Astrocyte of the spinal cord (primary cell): ENCODE measurements around the gene SAMD4A.
"Not testable (repeated sequence)": the region's sequence is repeated elsewhere in the genome, so short reads cannot be mapped to it uniquely, and the experiment has no call there.

Experiments used
- DNase-seq: peaks from one replicate; pipeline ENCODE4 v3.0.0; 2011; ENCODE audit warnings: low read depth, low spot score
- H3K4me3 ChIP-seq: 2 replicates; pipeline ENCODE4 v1.5.1; 2011; ENCODE audit warnings: low read depth, mild to moderate bottlenecking, low read length, moderate library complexity
- CTCF ChIP-seq: IDR thresholded peaks from 2 replicates; pipeline ENCODE4 v1.5.1; 2012; ENCODE audit warnings: low read depth, mild to moderate bottlenecking, low read length, inconsistent platforms
- in situ Hi-C: cut with HindIII; loops from 2 replicates; pipeline ENCODE4 v1.10.0; 2017; ENCODE audit warnings: low sequenced_read_pairs

The SAMD4A gene

GRCh38 chr14:54610051-54610977, 43.4 kb downstream of the SAMD4A start:
- H3K4me3 ChIP-seq: no peak overlapping the region
- DNase-seq: peak; percentile 52
- TF ChIP-seq CTCF: no peak
- in situ Hi-C loops: no loop called here

DNA sequence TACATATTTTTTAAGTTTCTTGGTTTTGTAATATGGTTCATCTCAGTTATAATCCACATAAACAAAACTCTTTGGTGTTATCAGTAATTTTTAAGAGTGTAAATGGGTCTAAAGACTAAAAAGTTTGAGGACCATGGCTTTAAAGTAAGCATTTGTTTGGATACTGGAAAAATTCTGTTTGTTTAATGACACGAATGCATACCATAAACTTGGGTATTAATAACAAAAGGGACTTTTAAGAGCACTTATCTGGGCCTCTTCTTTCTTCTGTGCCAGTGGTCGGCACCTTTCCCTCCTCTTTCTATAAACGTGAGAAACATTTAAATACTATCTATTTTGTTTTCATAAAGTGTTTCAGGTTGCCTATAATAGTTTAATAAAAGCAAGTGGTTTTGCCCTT, 47.4 kb downstream of the SAMD4A start:
- DNase-seq: no peak
- in situ Hi-C loops: no loop called here
- H3K4me3 ChIP-seq: no peak overlapping the region
- TF ChIP-seq CTCF: no peak

DNA sequence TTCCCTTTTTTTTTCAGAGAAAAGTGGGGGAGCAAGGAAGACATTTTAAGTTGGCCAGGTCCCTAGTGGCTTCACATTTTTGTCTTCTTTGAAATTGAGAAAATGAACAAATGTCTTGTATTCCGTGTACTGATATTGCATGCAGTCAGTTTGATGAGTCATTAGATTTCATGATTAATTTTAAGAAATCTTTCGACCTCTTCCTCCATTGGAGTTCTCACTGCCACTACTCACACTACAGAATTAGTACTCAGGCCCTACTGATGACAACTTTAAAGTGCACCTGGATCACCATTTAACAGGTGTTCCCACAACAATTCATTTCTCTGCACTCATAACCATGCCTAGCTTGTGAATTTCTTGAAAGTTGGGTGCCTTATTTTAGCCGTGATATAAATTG, 50.5 kb downstream of the SAMD4A start:
- in situ Hi-C loops: no loop called here
- no peak overlapping the region for H3K4me3 ChIP-seq
- no peak for DNase-seq
- no peak for TF ChIP-seq CTCF

DNA sequence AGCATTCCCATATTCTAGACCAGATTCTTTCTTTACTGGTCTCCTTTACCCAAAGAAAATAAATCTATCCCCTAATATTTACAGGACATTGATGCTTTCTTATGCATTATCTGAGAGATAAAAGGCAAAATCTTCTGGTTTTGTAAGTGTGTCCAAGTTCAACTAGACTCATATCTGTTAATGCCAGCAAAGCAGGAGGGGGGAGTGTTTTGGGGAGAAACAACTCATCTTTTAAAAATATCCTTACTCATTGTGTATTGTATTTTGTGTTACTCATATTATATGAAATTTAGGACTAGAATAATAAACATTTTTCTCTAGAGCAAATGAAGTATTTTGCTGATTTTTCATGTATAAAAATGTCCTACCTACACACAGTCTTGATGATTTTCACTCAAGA, 54.8 kb downstream of the SAMD4A start:
- in situ Hi-C loops: no loop called here
- no peak for DNase-seq
- TF ChIP-seq CTCF: no peak

DNA sequence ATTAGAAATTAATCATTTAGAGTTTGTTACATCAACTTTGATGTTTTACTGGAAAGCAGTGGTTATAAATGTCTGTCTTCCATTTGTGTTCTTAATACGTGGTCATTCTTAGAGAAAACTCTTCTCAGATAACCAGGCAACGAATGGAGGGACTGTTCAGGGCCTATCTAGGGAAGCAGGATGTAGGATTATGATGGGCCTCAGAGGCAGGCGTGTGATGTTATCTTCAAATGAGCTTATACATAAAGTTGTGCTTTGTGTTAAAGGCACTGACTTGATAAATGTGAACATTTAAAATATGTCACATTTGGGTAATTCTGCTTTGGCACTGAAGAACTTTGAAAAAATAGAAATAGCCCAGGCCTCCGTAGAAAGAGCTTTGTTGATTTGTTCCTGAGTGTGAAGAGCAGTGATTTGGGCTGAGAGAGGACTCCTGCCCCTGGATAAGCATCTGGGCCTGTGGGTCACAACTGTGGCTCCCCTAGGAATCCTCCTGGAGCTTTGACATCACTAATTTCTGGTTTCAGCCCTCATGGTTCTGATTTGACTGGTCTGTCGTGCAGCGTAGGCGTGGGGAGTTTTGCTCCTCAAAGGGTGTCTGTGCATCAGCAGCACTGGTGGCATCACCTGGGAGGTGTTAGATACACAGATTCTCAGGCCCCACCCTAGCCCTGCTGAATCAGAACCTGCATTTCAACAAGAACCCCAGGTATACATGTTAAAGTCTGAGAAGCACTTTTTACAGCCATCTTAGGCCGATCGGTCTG, 55.4 kb downstream of the SAMD4A start:
- in situ Hi-C loops: no loop called here
- DNase-seq: no peak
- H3K4me3 ChIP-seq: no peak overlapping the region
- no peak for TF ChIP-seq CTCF

More for the DNA sequence above, 54.8 kb downstream of the SAMD4A start:
- no peak overlapping the region for H3K4me3 ChIP-seq

DNA sequence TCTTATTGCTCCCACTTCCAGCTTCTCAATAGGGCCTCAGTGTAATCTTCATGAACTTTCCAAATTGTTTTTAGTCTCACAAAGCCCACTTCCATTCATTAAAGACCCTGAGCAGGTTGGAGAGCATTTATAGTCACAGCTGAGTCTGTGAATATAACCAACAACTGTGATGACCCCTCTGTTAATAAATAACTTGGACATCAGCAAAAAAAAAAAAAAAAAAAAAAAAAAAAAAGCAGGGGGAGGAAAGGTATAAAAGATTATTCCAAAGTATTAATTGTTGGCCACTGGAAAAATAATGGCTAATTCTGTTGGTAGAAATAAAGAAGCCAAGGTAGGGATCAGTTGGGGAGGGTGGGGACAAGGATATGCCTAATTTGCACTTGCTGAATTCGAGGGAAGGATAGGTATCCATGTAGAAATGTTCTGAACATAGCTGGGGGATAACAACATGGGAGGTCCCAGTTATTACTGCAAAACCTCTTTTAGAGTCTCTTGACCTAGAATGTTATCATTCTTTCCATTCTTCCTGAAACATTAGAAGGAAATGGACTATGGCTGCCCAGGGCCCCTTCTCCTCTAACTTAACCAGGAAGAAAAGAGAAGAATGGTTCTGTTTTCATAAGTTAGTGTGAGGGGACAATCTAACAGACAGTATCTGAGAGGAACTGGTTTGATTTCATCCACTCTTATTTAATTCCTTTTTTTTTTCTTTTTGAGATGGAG, 56.5 kb downstream of the SAMD4A start:
- TF ChIP-seq CTCF: no peak
- no peak overlapping the region for H3K4me3 ChIP-seq
- in situ Hi-C loops: no loop called here
- no peak for DNase-seq

DNA sequence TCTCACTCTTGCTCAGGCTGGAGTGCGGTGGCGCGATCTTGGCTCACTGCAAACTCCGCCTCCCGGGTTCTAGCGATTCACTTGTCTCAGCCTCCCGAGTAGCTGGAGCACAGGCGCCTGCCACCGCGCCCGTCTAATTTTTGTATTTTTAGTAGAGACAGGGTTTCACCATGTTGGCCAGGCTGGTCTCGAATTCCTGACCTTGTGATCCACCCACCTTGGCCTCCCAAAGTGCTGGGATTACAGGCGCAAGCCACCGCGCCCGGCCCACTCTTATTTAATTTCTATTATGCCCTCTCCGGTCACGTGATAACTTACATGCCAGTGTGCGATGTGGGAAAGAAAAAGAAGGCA, 57.1 kb downstream of the SAMD4A start:
- H3K4me3 ChIP-seq, DNase-seq, in situ Hi-C loops: not testable (repeated sequence)
